Fibroblast of villous mesenchyme (primary cell): ENCODE data around the gene FOXK1. TPM values are rescaled to one million over a fixed set of nuclear protein-coding genes. Genes with fewer than 3 reads are reported as not detected.

Experiments
- DNase-seq: peaks from one replicate; pipeline ENCODE4 v3.0.0-alpha.2; 2010; ENCODE audit warnings: low read depth
- H3K4me3 ChIP-seq: 2 replicates; pipeline ENCODE4 v1.5.1; 2011; ENCODE audit warnings: low read depth, mild to moderate bottlenecking, low read length
- CTCF ChIP-seq: IDR thresholded peaks from 2 replicates; pipeline ENCODE4 v1.5.1; 2012; ENCODE audit warnings: low read depth, mild to moderate bottlenecking, low read length; ENCODE audit not compliant: insufficient read depth
- total RNA-seq: library from RNA; depleted of rRNA; stranded (reverse); fragments of >200 nt; gene quantifications from 2 replicates; pipeline ENCODE4 v1.2.3, GENCODE V29; 2012

FOXK1 gene
- total RNA-seq, 1 donor = 32.8 TPM

GRCh38 chr7:4714161-4714700, 32.1 kb downstream of the FOXK1 start:
- no peak for DNase-seq
- TF ChIP-seq CTCF = no peak
- H3K4me3 ChIP-seq = no peak overlapping the region

- no peak overlapping the region for H3K4me3 ChIP-seq
- TF ChIP-seq CTCF = no peak
- DNase-seq = no peak
Observed at GRCh38 chr7:4714767-4715409, 32.8 kb downstream of the FOXK1 start.

GRCh38 chr7:4715410-4715776, 33.3 kb downstream of the FOXK1 start:
- H3K4me3 ChIP-seq = no peak overlapping the region
- no peak for TF ChIP-seq CTCF
- peak; percentile 87 for DNase-seq

- no peak for TF ChIP-seq CTCF
- DNase-seq = no peak
Observed at GRCh38 chr7:4716946-4717795, 35.1 kb downstream of the FOXK1 start.

GRCh38 chr7:4718075-4718474, 36.0 kb downstream of the FOXK1 start:
- no peak for DNase-seq
- no peak overlapping the region for H3K4me3 ChIP-seq
- no peak for TF ChIP-seq CTCF

More at GRCh38 chr7:4716946-4717795, 35.1 kb downstream of the FOXK1 start:
- no peak overlapping the region for H3K4me3 ChIP-seq

GRCh38 chr7:4720225-4720624, 38.1 kb downstream of the FOXK1 start:
- no peak overlapping the region for H3K4me3 ChIP-seq
- no peak for DNase-seq
- no peak for TF ChIP-seq CTCF
